Spleen (tissue), 7 donors: ENCODE data around the gene SORCS2.

Experiments used
- CTCF ChIP-seq, 11 experiments: fragments of 200-600 bp in 7 of 11; fragments of 450-650 bp in 4 of 11; sonication (generic) in 4 of 11; IDR thresholded peaks in 8 of 11; conservative IDR thresholded peaks in 3 of 11; 1 replicate in 7 of 11; 2 replicates in 4 of 11; pipeline versions ENCODE4 v1.4.0 to v1.8.0; 2016 to 2021; ENCODE audit warnings: antibody characterized with exemption in 11 of 11, inconsistent platforms in 4 of 11, mild to moderate bottlenecking in 1 of 11
- POLR2A ChIP-seq, 3 donors: fragments of 450-650 bp; IDR thresholded peaks; one replicate each; pipeline ENCODE4 v1.5.1; 2017; ENCODE audit warnings: antibody characterized with exemption in 3 of 3, mild to moderate bottlenecking in 1 of 3
- POLR2AphosphoS5 ChIP-seq, 3 donors: sonication (generic); formaldehyde crosslinking; IDR thresholded peaks; one replicate each; pipeline ENCODE4 v1.5.1; 2017; ENCODE audit warnings: antibody characterized with exemption in 3 of 3
- donor health status: DM: no; HTN: no; CAD: no; lungs with moderate emphysema.
- donor health status: DM: no; HTN: no; CAD: no.
- donor health status: DM: no; HTN: no; CAD: no.

GRCh38 chr4:7228734-7229133 is 36.4 kb downstream of the SORCS2 start:
- no peak for TF ChIP-seq POLR2AphosphoS5 (IDR thresholded peaks at IDR 0.05)
- no peak for TF ChIP-seq CTCF (IDR thresholded peaks at IDR 0.05 in 8 of 11, conservative IDR thresholded peaks at IDR 0.05 in 3 of 11)
- TF ChIP-seq POLR2A (IDR thresholded peaks at IDR 0.05), result no peak
